GM21723 (cell line): ENCODE measurements around the gene SOX9.

Experiments
- ATAC-seq: cut with Tn5 transposase; IDR thresholded peaks from one replicate; pipeline ENCODE4 v1.9.1; 2021; ENCODE audit warnings: mild to moderate bottlenecking, moderate library complexity; ENCODE audit not compliant: unreplicated experiment

Gene SOX9

GRCh38 chr17:72158895-72159885, 38.4 kb downstream of the SOX9 start:
- ATAC-seq = no peak

GRCh38 chr17:72162569-72162968, 41.7 kb downstream of the SOX9 start:
- ATAC-seq = no peak

- ATAC-seq = no peak
These were observed 42.7 kb downstream of the SOX9 start for GRCh38 chr17:72163474-72163873.

GRCh38 chr17:72164158-72164739, 43.4 kb downstream of the SOX9 start:
- no peak for ATAC-seq

GRCh38 chr17:72165192-72165866, 44.5 kb downstream of the SOX9 start:
- no peak for ATAC-seq

GRCh38 chr17:72165867-72166439, 45.1 kb downstream of the SOX9 start:
- ATAC-seq = no peak

- no peak for ATAC-seq
These were observed 46.8 kb downstream of the SOX9 start for GRCh38 chr17:72167593-72167992.

- ATAC-seq = no peak
These were observed 49.0 kb downstream of the SOX9 start for GRCh38 chr17:72169823-72170222.

GRCh38 chr17:72171703-72172667, 51.2 kb downstream of the SOX9 start:
- no peak for ATAC-seq

GRCh38 chr17:72173499-72174116, 52.8 kb downstream of the SOX9 start:
- ATAC-seq = no peak

- ATAC-seq = no peak
These were observed 54.4 kb downstream of the SOX9 start for GRCh38 chr17:72175263-72175662.
